Endodermal cell (in vitro differentiated cells): ENCODE results near the gene RPH3AL. TPM values are rescaled to one million over a fixed set of nuclear protein-coding genes. Genes with fewer than 3 reads are reported as not detected.

Experiments used
- DNase-seq: peaks from one replicate; pipeline ENCODE4 v3.0.0-alpha.2; 2017
- H3K27ac ChIP-seq: 2 replicates; pipeline ENCODE4 v1.5.1; 2013; ENCODE audit warnings: mild to moderate bottlenecking, low read depth, low read length, moderate library complexity
- H3K27me3 ChIP-seq: 2 replicates; pipeline ENCODE4 v1.6.1; 2013; ENCODE audit warnings: mild to moderate bottlenecking, low read length, moderate library complexity; ENCODE audit not compliant: insufficient read depth, control insufficient read depth, poor library complexity, severe bottlenecking
- H3K36me3 ChIP-seq: 2 replicates; pipeline ENCODE4 v1.7.0; 2013; ENCODE audit warnings: mild to moderate bottlenecking, low read length, moderate library complexity; ENCODE audit not compliant: control insufficient read depth, insufficient read depth
- H3K4me1 ChIP-seq: one replicate; pipeline ENCODE4 v1.7.0; 2013; ENCODE audit warnings: low read length; ENCODE audit not compliant: control insufficient read depth, insufficient read depth
- H3K4me3 ChIP-seq: 2 replicates; pipeline ENCODE4 v1.5.1; 2013; ENCODE audit warnings: mild to moderate bottlenecking, low read length, moderate library complexity
- H3K9ac ChIP-seq: 2 replicates; pipeline ENCODE4 v1.6.1; 2013; ENCODE audit warnings: mild to moderate bottlenecking, low read length, moderate library complexity; ENCODE audit not compliant: poor library complexity, severe bottlenecking; ENCODE audit errors: extremely low read depth
- H3K9me3 ChIP-seq: 2 replicates; pipeline ENCODE4 v1.6.1; 2013; ENCODE audit warnings: mild to moderate bottlenecking, low read length, moderate library complexity; ENCODE audit not compliant: control insufficient read depth
- H3K27ac Mint-ChIP-seq: 2 replicates; pipeline ENCODE4 v1.8.0; 2020; ENCODE audit warnings: mixed read lengths
- H3K27me3 Mint-ChIP-seq: 2 replicates; pipeline ENCODE4 v1.8.0; 2021; ENCODE audit warnings: mild to moderate bottlenecking, mixed read lengths; ENCODE audit not compliant: insufficient read depth
- H3K36me3 Mint-ChIP-seq: 2 replicates; pipeline ENCODE4 v1.8.0; 2020; ENCODE audit warnings: low read depth, mixed read lengths
- H3K4me1 Mint-ChIP-seq: 2 replicates; pipeline ENCODE4 v1.8.0; 2020; ENCODE audit warnings: mixed read lengths
- H3K4me3 Mint-ChIP-seq: 2 replicates; pipeline ENCODE4 v1.8.0; 2020; ENCODE audit warnings: mild to moderate bottlenecking, moderate library complexity, mixed read lengths
- H3K9me3 Mint-ChIP-seq: 2 replicates; pipeline ENCODE4 v1.8.0; 2020; ENCODE audit warnings: mild to moderate bottlenecking, mixed read lengths
- CTCF ChIP-seq: fragments of 200-600 bp; sonication (generic); conservative IDR thresholded peaks from 2 replicates; pipeline ENCODE4 v1.5.0; 2021; ENCODE audit warnings: antibody characterized with exemption, mild to moderate bottlenecking
- WGBS, 2 experiments: methylation state at CpG; one replicate each; pipeline versions ENCODE4 v1.1.5 to v1.1.7; 2013; ENCODE audit warnings: missing lambda C conversion rate in 2 of 2, mixed read lengths in 1 of 2; ENCODE audit not compliant: insufficient coverage in 1 of 2, insufficient read length in 1 of 2; 5-methylcytosine and 5-hydroxymethylcytosine counted together
- total RNA-seq, 2 donors: library from RNA; stranded (reverse); fragmentation: NEBNext Ultra II Directional in 1 of 2; extraction: Animal tissue kit (Norgen Biotek cat#: 25700) in 1 of 2; gene quantifications; 2 replicates in 1 of 2; 3 replicates in 1 of 2; pipeline ENCODE4 v1.2.1, GENCODE V29; 2021

RPH3AL gene
- total RNA-seq, 2 donors from 2014 or later: 14.7 to 16.9 TPM

GRCh38 chr17:303168-303567 is 49.4 kb downstream of the RPH3AL start:
- H3K27me3 ChIP-seq: peaks cover 23% of the 10 kb centered on the region
- 88 to 89% methylated on average over 5 to 9 of the region's 9 CpGs for whole genome bisulfite sequencing, 2 experiments
- Mint-ChIP-seq H3K4me1 (peaks cover 5% of the 10 kb centered on the region), H3K4me3 (no peak overlapping the region), H3K9me3 (no peaks in the 10 kb centered on the region), H3K27ac (no peak overlapping the region), H3K36me3 (no peaks in the 10 kb centered on the region), H3K27me3 (no peaks in the 10 kb centered on the region)
- H3K9ac ChIP-seq: no peak overlapping the region
- no peak for DNase-seq
- no peak overlapping the region for H3K4me3 ChIP-seq
- no peaks in the 10 kb centered on the region for H3K4me1 ChIP-seq
- no peaks in the 10 kb centered on the region for H3K36me3 ChIP-seq
- no peaks in the 10 kb centered on the region for H3K9me3 ChIP-seq
- no peak for TF ChIP-seq CTCF
- H3K27ac ChIP-seq: no peak overlapping the region

- peaks cover 5% of the 10 kb centered on the region for H3K4me1 Mint-ChIP-seq
- H3K36me3 Mint-ChIP-seq: no peaks in the 10 kb centered on the region
- WGBS, 2 experiments: 79 to 81% methylated on average over 5 to 24 of the region's 24 CpGs
These were observed 50.3 kb downstream of the RPH3AL start for GRCh38 chr17:302300-302698.

GRCh38 chr17:301681-302299 is 50.8 kb downstream of the RPH3AL start:
- Histone ChIP-seq H3K9me3 (no peaks in the 10 kb centered on the region), H3K27me3 (peaks cover 23% of the 10 kb centered on the region), H3K4me3 (no peak overlapping the region), H3K9ac (no peak overlapping the region), H3K36me3 (no peaks in the 10 kb centered on the region), H3K27ac (peak overlapping the region; percentile 29), H3K4me1 (no peaks in the 10 kb centered on the region)
- no peak overlapping the region for H3K4me3 Mint-ChIP-seq
- 90 to 94% methylated on average over 24 to 27 of the region's 27 CpGs for WGBS, 2 experiments
- no peak for DNase-seq
- no peaks in the 10 kb centered on the region for H3K36me3 Mint-ChIP-seq
- peaks cover 5% of the 10 kb centered on the region for H3K4me1 Mint-ChIP-seq
- no peaks in the 10 kb centered on the region for H3K27me3 Mint-ChIP-seq
- no peaks in the 10 kb centered on the region for H3K9me3 Mint-ChIP-seq
- H3K27ac Mint-ChIP-seq: no peak overlapping the region
- TF ChIP-seq CTCF: no peak

More at GRCh38 chr17:302300-302698, 50.3 kb downstream of the RPH3AL start:
- no peaks in the 10 kb centered on the region for H3K36me3 ChIP-seq
- no peaks in the 10 kb centered on the region for H3K4me1 ChIP-seq
- H3K4me3 ChIP-seq: no peak overlapping the region
- H3K9ac ChIP-seq: no peak overlapping the region
- H3K4me3 Mint-ChIP-seq: no peak overlapping the region
- no peak overlapping the region for H3K27ac Mint-ChIP-seq
- H3K27me3 Mint-ChIP-seq: no peaks in the 10 kb centered on the region
- no peak for DNase-seq
- H3K27me3 ChIP-seq: peaks cover 23% of the 10 kb centered on the region
- H3K27ac ChIP-seq: peak overlapping the region; percentile 29
- no peaks in the 10 kb centered on the region for H3K9me3 ChIP-seq
- TF ChIP-seq CTCF: no peak
- H3K9me3 Mint-ChIP-seq: no peaks in the 10 kb centered on the region
